ENCODE results near the gene RPL36.
A peak's percentile ranks its signal among the peaks of the same experiment; 100 is the strongest.
"Not testable (repeated sequence)": the region's sequence is repeated elsewhere in the genome, so short reads cannot be mapped to it uniquely, and the experiment has no call there.

Gene RPL36

GRCh38 chr19:5686647-5687359 is 3.3 kb upstream of the RPL36 start:
- Histone ChIP-seq H3K4me3 (ENCODE audit: low read depth, low read length) (peak overlapping the region; percentile 64), H3K79me2 (peaks cover 10% of the 10 kb centered on the region), H3K9ac (no peak overlapping the region), H3K9me3 (ENCODE audit: control insufficient read depth, low read length) (no peaks in the 10 kb centered on the region), H3K27ac (no peak overlapping the region), H2AFZ (peak overlapping the region; percentile 29), H3K27me3 (ENCODE audit: control insufficient read depth, insufficient read depth, low read length) (no peaks in the 10 kb centered on the region), H3K4me1 (no peaks in the 10 kb centered on the region), H3K4me2 (ENCODE audit: low read length) (peak overlapping the region; percentile 85), H3K36me3 (ENCODE audit: control insufficient read depth, insufficient read depth, low read length) (no peaks in the 10 kb centered on the region)
- TF ChIP-seq CTCF (IDR thresholded peaks at IDR 0.05), result peak; percentile 66

GRCh38 chr19:5687360-5688198 is 2.5 kb upstream of the RPL36 start:
- H3K9ac ChIP-seq, result no peak overlapping the region
- no peak overlapping the region for H3K27ac ChIP-seq
- no peaks in the 10 kb centered on the region for H3K4me1 ChIP-seq
- H3K79me2 ChIP-seq, result peaks cover 14% of the 10 kb centered on the region
- H3K9me3 ChIP-seq (ENCODE audit: control insufficient read depth, low read length), result no peaks in the 10 kb centered on the region
- peak overlapping the region; percentile 64 for H3K4me3 ChIP-seq (ENCODE audit: low read depth, low read length)
- no peaks in the 10 kb centered on the region for H3K27me3 ChIP-seq (ENCODE audit: control insufficient read depth, insufficient read depth, low read length)
- no peaks in the 10 kb centered on the region for H3K36me3 ChIP-seq (ENCODE audit: control insufficient read depth, insufficient read depth, low read length)
- peak overlapping the region; percentile 85 for H3K4me2 ChIP-seq (ENCODE audit: low read length)
- H2AFZ ChIP-seq, result peak overlapping the region; percentile 29
- TF ChIP-seq CTCF (IDR thresholded peaks at IDR 0.05), result no peak

GRCh38 chr19:5688262-5688881 is 1.7 kb upstream of the RPL36 start:
- not testable (repeated sequence) for H2AFZ ChIP-seq; H3K9me3 ChIP-seq (ENCODE audit: control insufficient read depth, low read length); H3K27me3 ChIP-seq (ENCODE audit: control insufficient read depth, insufficient read depth, low read length); H3K4me1 ChIP-seq; H3K9ac ChIP-seq; H3K4me3 ChIP-seq (ENCODE audit: low read depth, low read length); H3K36me3 ChIP-seq (ENCODE audit: control insufficient read depth, insufficient read depth, low read length); H3K27ac ChIP-seq; H3K4me2 ChIP-seq (ENCODE audit: low read length)
- peaks cover 19% of the 10 kb centered on the region for H3K79me2 ChIP-seq

- Histone ChIP-seq H3K27ac (peak overlapping the region; percentile 79), H3K4me1 (no peaks in the 10 kb centered on the region), H3K36me3 (ENCODE audit: control insufficient read depth, insufficient read depth, low read length) (no peaks in the 10 kb centered on the region), H3K4me3 (ENCODE audit: low read depth, low read length) (peak overlapping the region; percentile 94), H3K9ac (peak overlapping the region; percentile 69), H3K4me2 (ENCODE audit: low read length) (peak overlapping the region; percentile 93), H3K27me3 (ENCODE audit: control insufficient read depth, insufficient read depth, low read length) (no peaks in the 10 kb centered on the region), H3K79me2 (peaks cover 27% of the 10 kb centered on the region), H3K9me3 (ENCODE audit: control insufficient read depth, low read length) (no peaks in the 10 kb centered on the region), H2AFZ (peak overlapping the region; percentile 85)
- TF ChIP-seq CTCF (IDR thresholded peaks at IDR 0.05), result no peak
Measured at GRCh38 chr19:5690955-5691821, 1.1 kb downstream of the RPL36 start.

Measured in parathyroid adenoma (tissue), 2 donors.